Glutamatergic neuron (in vitro differentiated cells): Measurements from ENCODE around the gene CCDC15. TPM values are rescaled to one million over a fixed set of nuclear protein-coding genes. Genes with fewer than 3 reads are reported as not detected.

ENCODE experiments used
- DNase-seq: peaks from one replicate; pipeline ENCODE4 v3.0.0; 2022
- H3K27ac Mint-ChIP-seq: one replicate; pipeline ENCODE4 v1.8.0; 2020; ENCODE audit warnings: mild to moderate bottlenecking, mixed read lengths, inconsistent platforms; ENCODE audit not compliant: unreplicated experiment
- H3K27me3 Mint-ChIP-seq: one replicate; pipeline ENCODE4 v1.8.0; 2020; ENCODE audit warnings: mild to moderate bottlenecking, moderate library complexity, mixed read lengths, inconsistent platforms; ENCODE audit not compliant: unreplicated experiment
- H3K36me3 Mint-ChIP-seq: one replicate; pipeline ENCODE4 v1.8.0; 2020; ENCODE audit warnings: mild to moderate bottlenecking, mixed read lengths, inconsistent platforms; ENCODE audit not compliant: unreplicated experiment
- H3K4me1 Mint-ChIP-seq: one replicate; pipeline ENCODE4 v1.8.0; 2020; ENCODE audit warnings: mild to moderate bottlenecking, low read depth, mixed read lengths, inconsistent platforms; ENCODE audit not compliant: unreplicated experiment
- H3K4me3 Mint-ChIP-seq: one replicate; pipeline ENCODE4 v1.8.0; 2020; ENCODE audit warnings: mild to moderate bottlenecking, mixed read lengths, inconsistent platforms; ENCODE audit not compliant: unreplicated experiment
- H3K9me3 Mint-ChIP-seq: one replicate; pipeline ENCODE4 v1.8.0; 2020; ENCODE audit warnings: mild to moderate bottlenecking, moderate library complexity, mixed read lengths, inconsistent platforms; ENCODE audit not compliant: unreplicated experiment
- total RNA-seq: library from RNA; stranded (reverse); fragmentation: NEBNext Ultra II Directional; extraction: Animal tissue kit (Norgen Biotek cat#: 25700); gene quantifications from one replicate; pipeline ENCODE4 v1.2.1, GENCODE V29; 2021; ENCODE audit not compliant: unreplicated experiment
- TF ChIP-seq, protein P1 (sequence below): fragments of 200-600 bp; sonication (generic); IDR thresholded peaks from one replicate; pipeline ENCODE4 v1.5.0; 2021; ENCODE audit not compliant: partially characterized antibody, unreplicated experiment

Gene CCDC15
- total RNA-seq, 1 donor from 2014 or later = 2.8 TPM

GRCh38 chr11:124946735-124947141 is 7.3 kb upstream of the CCDC15 start:
- TF ChIP-seq, protein P1, sequence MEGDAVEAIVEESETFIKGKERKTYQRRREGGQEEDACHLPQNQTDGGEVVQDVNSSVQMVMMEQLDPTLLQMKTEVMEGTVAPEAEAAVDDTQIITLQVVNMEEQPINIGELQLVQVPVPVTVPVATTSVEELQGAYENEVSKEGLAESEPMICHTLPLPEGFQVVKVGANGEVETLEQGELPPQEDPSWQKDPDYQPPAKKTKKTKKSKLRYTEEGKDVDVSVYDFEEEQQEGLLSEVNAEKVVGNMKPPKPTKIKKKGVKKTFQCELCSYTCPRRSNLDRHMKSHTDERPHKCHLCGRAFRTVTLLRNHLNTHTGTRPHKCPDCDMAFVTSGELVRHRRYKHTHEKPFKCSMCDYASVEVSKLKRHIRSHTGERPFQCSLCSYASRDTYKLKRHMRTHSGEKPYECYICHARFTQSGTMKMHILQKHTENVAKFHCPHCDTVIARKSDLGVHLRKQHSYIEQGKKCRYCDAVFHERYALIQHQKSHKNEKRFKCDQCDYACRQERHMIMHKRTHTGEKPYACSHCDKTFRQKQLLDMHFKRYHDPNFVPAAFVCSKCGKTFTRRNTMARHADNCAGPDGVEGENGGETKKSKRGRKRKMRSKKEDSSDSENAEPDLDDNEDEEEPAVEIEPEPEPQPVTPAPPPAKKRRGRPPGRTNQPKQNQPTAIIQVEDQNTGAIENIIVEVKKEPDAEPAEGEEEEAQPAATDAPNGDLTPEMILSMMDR = no peak
- Mint-ChIP-seq H3K36me3 (peaks cover 6% of the 10 kb centered on the region), H3K4me3 (no peak overlapping the region), H3K27me3 (peaks cover 2% of the 10 kb centered on the region), H3K27ac (no peak overlapping the region), H3K9me3 (no peaks in the 10 kb centered on the region), H3K4me1 (no peaks in the 10 kb centered on the region)
- no peak for DNase-seq

- no peaks in the 10 kb centered on the region for H3K9me3 Mint-ChIP-seq
- no peak overlapping the region for H3K27ac Mint-ChIP-seq
- no peak overlapping the region for H3K4me3 Mint-ChIP-seq
- H3K36me3 Mint-ChIP-seq = peaks cover 6% of the 10 kb centered on the region
- no peak for DNase-seq
- TF ChIP-seq, protein P1 = no peak
- peaks cover 1% of the 10 kb centered on the region for H3K27me3 Mint-ChIP-seq
- H3K4me1 Mint-ChIP-seq = no peaks in the 10 kb centered on the region
Observed at GRCh38 chr11:124950601-124951330, 3.2 kb upstream of the CCDC15 start.

DNA sequence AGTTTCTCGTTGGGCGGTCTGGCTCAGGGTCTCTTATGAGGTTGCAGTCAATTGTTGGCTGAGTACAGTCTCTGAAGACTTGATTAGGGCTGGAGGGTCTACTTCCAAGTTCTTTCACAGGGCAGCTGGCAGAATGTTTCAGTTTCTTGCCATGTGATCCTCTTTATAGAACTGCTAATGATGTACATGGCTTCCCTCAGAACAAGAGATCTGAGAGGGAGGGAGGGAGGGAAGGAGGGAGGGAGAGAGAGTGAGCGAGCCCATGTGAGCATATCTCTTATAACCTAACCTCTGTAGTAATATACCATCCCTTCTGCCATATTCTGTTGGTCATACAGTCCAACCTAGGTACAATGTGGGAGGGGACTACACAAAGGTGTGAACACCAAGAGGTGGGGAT is 2.7 kb upstream of the CCDC15 start:
- DNase-seq = no peak
- TF ChIP-seq, protein P1 = no peak
- peaks cover 2% of the 10 kb centered on the region for H3K27me3 Mint-ChIP-seq

GRCh38 chr11:124954590-124954955 is 571 bp downstream of the CCDC15 start:
- Mint-ChIP-seq H3K4me1 (no peaks in the 10 kb centered on the region), H3K4me3 (no peak overlapping the region), H3K9me3 (no peaks in the 10 kb centered on the region), H3K27me3 (peaks cover 2% of the 10 kb centered on the region), H3K36me3 (no peaks in the 10 kb centered on the region), H3K27ac (no peak overlapping the region)
- DNase-seq = no peak
- TF ChIP-seq, protein P1 = no peak

More for the DNA sequence above, 2.7 kb upstream of the CCDC15 start:
- Mint-ChIP-seq H3K4me3 (no peak overlapping the region), H3K9me3 (no peaks in the 10 kb centered on the region), H3K27ac (no peak overlapping the region), H3K36me3 (peaks cover 6% of the 10 kb centered on the region), H3K4me1 (no peaks in the 10 kb centered on the region)

DNA sequence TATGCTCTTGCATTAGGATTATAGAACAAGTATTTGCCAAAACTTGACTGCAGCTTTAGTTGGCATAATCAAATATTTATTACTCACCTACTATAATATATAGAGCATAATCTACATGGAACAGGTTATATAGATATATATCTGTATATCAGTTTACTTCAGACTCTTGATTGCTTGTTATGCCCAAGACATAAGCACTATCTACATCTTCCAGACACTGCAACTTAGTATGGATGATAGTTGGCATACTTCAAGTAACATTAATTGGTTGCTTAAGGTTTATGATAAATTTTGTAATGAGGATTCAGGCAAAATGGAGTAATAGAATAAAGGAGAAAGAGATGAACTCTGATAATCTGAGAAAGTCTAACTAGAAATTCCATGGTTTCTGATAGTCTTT is 1.0 kb downstream of the CCDC15 start:
- TF ChIP-seq, protein P1 = no peak
- Mint-ChIP-seq H3K27me3 (peaks cover 2% of the 10 kb centered on the region), H3K4me3 (no peak overlapping the region), H3K4me1 (no peaks in the 10 kb centered on the region), H3K9me3 (no peaks in the 10 kb centered on the region), H3K27ac (no peak overlapping the region), H3K36me3 (no peaks in the 10 kb centered on the region)
- no peak for DNase-seq
